ENCODE measurements around the gene DMD. TPM values are rescaled to one million over a fixed set of nuclear protein-coding genes. Genes with fewer than 3 reads are reported as not detected.
"Not testable (repeated sequence)": the region's sequence is repeated elsewhere in the genome, so short reads cannot be mapped to it uniquely, and the experiment has no call there.

Gene DMD
- total RNA-seq, 1 donor from 2014 or later: 23.9 TPM

GRCh38 chrX:31962256-31962655 lies 1249.1 kb downstream of the DMD start:
- H3K27ac Mint-ChIP-seq: no peak overlapping the region
- H3K9me3 Mint-ChIP-seq (ENCODE audit: low read depth): peaks cover 20% of the 10 kb centered on the region
- TF ChIP-seq, protein P1, sequence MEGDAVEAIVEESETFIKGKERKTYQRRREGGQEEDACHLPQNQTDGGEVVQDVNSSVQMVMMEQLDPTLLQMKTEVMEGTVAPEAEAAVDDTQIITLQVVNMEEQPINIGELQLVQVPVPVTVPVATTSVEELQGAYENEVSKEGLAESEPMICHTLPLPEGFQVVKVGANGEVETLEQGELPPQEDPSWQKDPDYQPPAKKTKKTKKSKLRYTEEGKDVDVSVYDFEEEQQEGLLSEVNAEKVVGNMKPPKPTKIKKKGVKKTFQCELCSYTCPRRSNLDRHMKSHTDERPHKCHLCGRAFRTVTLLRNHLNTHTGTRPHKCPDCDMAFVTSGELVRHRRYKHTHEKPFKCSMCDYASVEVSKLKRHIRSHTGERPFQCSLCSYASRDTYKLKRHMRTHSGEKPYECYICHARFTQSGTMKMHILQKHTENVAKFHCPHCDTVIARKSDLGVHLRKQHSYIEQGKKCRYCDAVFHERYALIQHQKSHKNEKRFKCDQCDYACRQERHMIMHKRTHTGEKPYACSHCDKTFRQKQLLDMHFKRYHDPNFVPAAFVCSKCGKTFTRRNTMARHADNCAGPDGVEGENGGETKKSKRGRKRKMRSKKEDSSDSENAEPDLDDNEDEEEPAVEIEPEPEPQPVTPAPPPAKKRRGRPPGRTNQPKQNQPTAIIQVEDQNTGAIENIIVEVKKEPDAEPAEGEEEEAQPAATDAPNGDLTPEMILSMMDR (IDR thresholded peaks at IDR 0.05; ENCODE audit: unreplicated experiment): no peak
- DNase-seq (ENCODE audit: low spot score, unreplicated experiment): no peak
- peaks cover 2% of the 10 kb centered on the region for H3K4me1 Mint-ChIP-seq (ENCODE audit: low read depth)
- H3K27me3 Mint-ChIP-seq: no peaks in the 10 kb centered on the region
- no peak overlapping the region for H3K4me3 Mint-ChIP-seq (ENCODE audit: low read depth)
- peaks cover 1% of the 10 kb centered on the region for H3K36me3 Mint-ChIP-seq (ENCODE audit: insufficient read depth)

GRCh38 chrX:31934842-31935370 lies 1276.4 kb downstream of the DMD start:
- H3K27me3 Mint-ChIP-seq: no peaks in the 10 kb centered on the region
- H3K9me3 Mint-ChIP-seq (ENCODE audit: low read depth): peaks cover 30% of the 10 kb centered on the region
- H3K4me3 Mint-ChIP-seq (ENCODE audit: low read depth): no peak overlapping the region
- H3K27ac Mint-ChIP-seq: no peak overlapping the region
- TF ChIP-seq, protein P1 (IDR thresholded peaks at IDR 0.05; ENCODE audit: unreplicated experiment): no peak
- no peaks in the 10 kb centered on the region for H3K4me1 Mint-ChIP-seq (ENCODE audit: low read depth)
- DNase-seq (ENCODE audit: low spot score, unreplicated experiment): no peak
- no peaks in the 10 kb centered on the region for H3K36me3 Mint-ChIP-seq (ENCODE audit: insufficient read depth)

DNA sequence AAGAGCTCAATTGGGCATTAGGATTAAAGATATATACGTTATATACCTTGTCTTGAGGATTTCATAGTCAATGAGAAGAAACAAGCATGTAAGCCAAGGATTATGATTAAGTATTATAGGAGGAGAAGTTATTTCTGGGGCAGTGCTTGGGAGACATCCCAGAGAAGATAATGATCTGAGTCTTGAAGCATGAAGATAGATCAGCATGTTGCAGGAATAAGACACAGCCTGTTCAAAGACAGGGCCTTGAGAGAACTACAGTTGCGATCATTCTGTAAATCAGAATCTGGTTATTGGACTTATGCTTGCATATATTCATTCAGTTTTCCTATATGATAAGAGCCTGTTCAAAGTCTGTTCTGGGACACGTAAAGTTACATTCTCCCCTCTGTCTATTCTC lies 1277.3 kb downstream of the DMD start:
- Mint-ChIP-seq H3K4me1 (ENCODE audit: low read depth) (peaks cover 3% of the 10 kb centered on the region), H3K9me3 (ENCODE audit: low read depth) (peaks cover 28% of the 10 kb centered on the region), H3K27me3 (no peaks in the 10 kb centered on the region), H3K4me3 (ENCODE audit: low read depth) (no peak overlapping the region), H3K27ac (no peak overlapping the region), H3K36me3 (ENCODE audit: insufficient read depth) (no peaks in the 10 kb centered on the region)
- no peak for DNase-seq (ENCODE audit: low spot score, unreplicated experiment)
- TF ChIP-seq, protein P1 (IDR thresholded peaks at IDR 0.05; ENCODE audit: unreplicated experiment): no peak

DNA sequence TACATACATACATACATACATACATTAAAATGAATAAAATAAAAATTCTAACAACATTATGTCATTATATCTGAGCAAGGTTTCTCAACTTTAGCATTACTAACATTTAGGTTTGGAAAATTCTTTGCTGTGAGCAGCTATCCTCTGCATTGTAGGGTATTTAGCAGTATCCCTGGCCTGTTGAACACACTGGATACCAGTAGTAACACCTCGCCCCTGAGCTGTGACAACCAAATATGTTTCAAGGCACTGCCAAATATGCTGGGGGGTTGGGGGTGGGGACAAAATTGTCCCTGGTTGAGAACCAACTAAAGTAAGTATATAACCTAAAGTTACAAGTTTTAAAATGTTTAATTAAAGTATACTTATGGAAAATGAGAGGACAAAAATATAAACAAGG lies 1278.6 kb downstream of the DMD start:
- DNase-seq (ENCODE audit: low spot score, unreplicated experiment): no peak
- no peaks in the 10 kb centered on the region for H3K27me3 Mint-ChIP-seq
- peaks cover 3% of the 10 kb centered on the region for H3K4me1 Mint-ChIP-seq (ENCODE audit: low read depth)
- H3K27ac Mint-ChIP-seq: no peak overlapping the region
- no peak overlapping the region for H3K4me3 Mint-ChIP-seq (ENCODE audit: low read depth)
- peaks cover 27% of the 10 kb centered on the region for H3K9me3 Mint-ChIP-seq (ENCODE audit: low read depth)
- TF ChIP-seq, protein P1 (IDR thresholded peaks at IDR 0.05; ENCODE audit: unreplicated experiment): no peak
- no peaks in the 10 kb centered on the region for H3K36me3 Mint-ChIP-seq (ENCODE audit: insufficient read depth)

GRCh38 chrX:31932320-31932719 lies 1279.0 kb downstream of the DMD start:
- not testable (repeated sequence) for H3K36me3 Mint-ChIP-seq (ENCODE audit: insufficient read depth); H3K27ac Mint-ChIP-seq; H3K4me1 Mint-ChIP-seq (ENCODE audit: low read depth); H3K4me3 Mint-ChIP-seq (ENCODE audit: low read depth); DNase-seq (ENCODE audit: low spot score, unreplicated experiment); H3K27me3 Mint-ChIP-seq
- peaks cover 29% of the 10 kb centered on the region for H3K9me3 Mint-ChIP-seq (ENCODE audit: low read depth)

GRCh38 chrX:31931225-31931624 lies 1280.1 kb downstream of the DMD start:
- Mint-ChIP-seq H3K27me3 (no peaks in the 10 kb centered on the region), H3K4me1 (ENCODE audit: low read depth) (peaks cover 3% of the 10 kb centered on the region), H3K4me3 (ENCODE audit: low read depth) (no peak overlapping the region), H3K9me3 (ENCODE audit: low read depth) (peaks cover 29% of the 10 kb centered on the region), H3K36me3 (ENCODE audit: insufficient read depth) (no peaks in the 10 kb centered on the region), H3K27ac (no peak overlapping the region)
- DNase-seq (ENCODE audit: low spot score, unreplicated experiment): no peak
- TF ChIP-seq, protein P1 (IDR thresholded peaks at IDR 0.05; ENCODE audit: unreplicated experiment): no peak
